AG04449 (cell line): ENCODE results near the gene WDFY3.

Experiments used
- CTCF ChIA-PET: fragments of 350-600 bp; formaldehyde crosslinking; extraction: SDS; loops from one replicate; lab custom pipeline; 2021; ENCODE audit warnings: antibody characterized with exemption; lab: Yijun Ruan, JAX
- POLR2A ChIA-PET: fragments of 400-600, 350-600 bp; formaldehyde crosslinking; extraction: SDS; loops from one replicate; lab custom pipeline; 2020; ENCODE audit warnings: antibody characterized with exemption, inconsistent platforms; lab: Yijun Ruan, JAX
- DNase-seq: peaks from one replicate; pipeline ENCODE4 v3.0.0-alpha.2; 2010; ENCODE audit warnings: low read depth, low spot score
- H3K4me3 ChIP-seq: 2 replicates; pipeline ENCODE4 v1.5.1; 2011; ENCODE audit warnings: low read depth, mild to moderate bottlenecking, control low read depth, low read length
- CTCF ChIP-seq: IDR thresholded peaks from one replicate; pipeline ENCODE4 v1.5.1; 2011; ENCODE audit warnings: mild to moderate bottlenecking, moderate library complexity, low read length, control low read depth, inconsistent platforms; ENCODE audit not compliant: insufficient read depth; ENCODE audit errors: missing control alignments

The WDFY3 gene

GRCh38 chr4:84691800-84692199, 274.7 kb downstream of the WDFY3 start:
- DNase-seq, result no peak
- no peak for TF ChIP-seq CTCF
- H3K4me3 ChIP-seq, result no peak overlapping the region
- ChIA-PET POLR2A (interaction anchor here (1.1 kb wide), 1 partner anchor 9 kb away, joined by 5 read pairs; no protein-coding TSS in a partner anchor), CTCF (no interaction called here)

GRCh38 chr4:84691170-84691691, 275.3 kb downstream of the WDFY3 start:
- H3K4me3 ChIP-seq, result no peak overlapping the region
- no peak for TF ChIP-seq CTCF
- CTCF ChIA-PET, result interaction anchor here (1.7 kb wide), 1 partner anchor 113 kb away, joined by 4 read pairs; no protein-coding TSS in a partner anchor
- POLR2A ChIA-PET, result interaction anchor here (0.7 to 1.1 kb wide), 2 partner anchors 9 to 24 kb away, joined by 3 to 5 read pairs; no protein-coding TSS in a partner anchor
- peak; percentile 82 for DNase-seq

GRCh38 chr4:84690481-84690880, 276.0 kb downstream of the WDFY3 start:
- POLR2A ChIA-PET, result interaction anchor here (0.7 kb wide), 1 partner anchor 23 kb away, joined by 3 read pairs; no protein-coding TSS in a partner anchor
- H3K4me3 ChIP-seq, result no peak overlapping the region
- TF ChIP-seq CTCF, result no peak
- DNase-seq, result no peak
- CTCF ChIA-PET, result interaction anchor here (1.7 kb wide), 1 partner anchor 112 kb away, joined by 4 read pairs; no protein-coding TSS in a partner anchor

- CTCF ChIA-PET, result no interaction called here
These were observed 277.3 kb downstream of the WDFY3 start for GRCh38 chr4:84689197-84689596.

GRCh38 chr4:84688605-84689004, 277.9 kb downstream of the WDFY3 start:
- DNase-seq, result no peak
- TF ChIP-seq CTCF, result no peak
- ChIA-PET CTCF (no interaction called here), POLR2A (interaction anchor here (0.7 kb wide), 1 partner anchor 22 kb away, joined by 3 read pairs; no protein-coding TSS in a partner anchor)
- H3K4me3 ChIP-seq, result no peak overlapping the region

More at GRCh38 chr4:84689197-84689596, 277.3 kb downstream of the WDFY3 start:
- no peak overlapping the region for H3K4me3 ChIP-seq
- DNase-seq, result no peak
- TF ChIP-seq CTCF, result no peak
- POLR2A ChIA-PET, result no interaction called here

- DNase-seq, result no peak
- CTCF ChIA-PET, result interaction anchor here (1.3 kb wide), 1 partner anchor 281 kb away, joined by 3 read pairs; the partner anchor contains the start of gene WDFY3
- POLR2A ChIA-PET, result no interaction called here
- no peak for TF ChIP-seq CTCF
- H3K4me3 ChIP-seq, result no peak overlapping the region
These were observed 281.4 kb downstream of the WDFY3 start for GRCh38 chr4:84685105-84685504.
